Stimulated activated CD8-positive, alpha-beta memory T cell treated with anti-CD3 and anti-CD28 coated beads, Interleukin-15, amount 100 ng/mL, for 24 hours (primary cell): ENCODE measurements around the gene IFITM5.
"Not testable (repeated sequence)": the region's sequence is repeated elsewhere in the genome, so short reads cannot be mapped to it uniquely, and the experiment has no call there.

Experiments
- DNase-seq: peaks from one replicate; pipeline ENCODE4 v3.0.0-alpha.2; 2020; ENCODE audit warnings: low read depth

Gene IFITM5

GRCh38 chr11:328012-328411 is 28.7 kb upstream of the IFITM5 start:
- DNase-seq: no peak

GRCh38 chr11:327581-327923 is 28.2 kb upstream of the IFITM5 start:
- no peak for DNase-seq

GRCh38 chr11:326842-327580 is 27.7 kb upstream of the IFITM5 start:
- no peak for DNase-seq

GRCh38 chr11:326592-326841 is 27.2 kb upstream of the IFITM5 start:
- DNase-seq: no peak

- no peak for DNase-seq
These were observed 26.7 kb upstream of the IFITM5 start for GRCh38 chr11:325796-326591.

GRCh38 chr11:324593-325517 is 25.5 kb upstream of the IFITM5 start:
- not testable (repeated sequence) for DNase-seq

- no peak for DNase-seq
These were observed 24.8 kb upstream of the IFITM5 start for GRCh38 chr11:324156-324555.

GRCh38 chr11:319888-320273 is 20.6 kb upstream of the IFITM5 start:
- DNase-seq: not testable (repeated sequence)

- not testable (repeated sequence) for DNase-seq
These were observed 20.0 kb upstream of the IFITM5 start for GRCh38 chr11:319121-319887.

- not testable (repeated sequence) for DNase-seq
These were observed 19.2 kb upstream of the IFITM5 start for GRCh38 chr11:318405-319120.

GRCh38 chr11:317668-318404 is 18.5 kb upstream of the IFITM5 start:
- not testable (repeated sequence) for DNase-seq

- no peak for DNase-seq
These were observed 17.6 kb upstream of the IFITM5 start for GRCh38 chr11:316891-317301.

- DNase-seq: no peak
These were observed 16.8 kb upstream of the IFITM5 start for GRCh38 chr11:316031-316701.

- no peak for DNase-seq
These were observed 16.2 kb upstream of the IFITM5 start for GRCh38 chr11:315516-315994.

- DNase-seq: no peak
These were observed 15.7 kb upstream of the IFITM5 start for GRCh38 chr11:315051-315481.

GRCh38 chr11:314554-314875 is 15.2 kb upstream of the IFITM5 start:
- DNase-seq: not testable (repeated sequence)

- DNase-seq: no peak
These were observed 14.6 kb upstream of the IFITM5 start, which contains the start of gene IFITM1 for GRCh38 chr11:313787-314553. Gene IFITM1 (plus strand): TSS chr11:314040. CDS start chr11:314171, 131 bp downstream.

- no peak for DNase-seq
These were observed 14.0 kb upstream of the IFITM5 start for GRCh38 chr11:313304-313786.
